HCT116 (cell line): Measurements from ENCODE around the gene NGRN. TPM values are rescaled to one million over a fixed set of nuclear protein-coding genes. Genes with fewer than 3 reads are reported as not detected.

Experiments used
- ATAC-seq: fragments of 200-7000 bp; cut with Tn5 transposase; 2 replicates; pipeline ENCODE4 v1.9.1; 2020; ENCODE audit warnings: mild to moderate bottlenecking, moderate library complexity
- BruUV-seq: library from RNA; stranded (reverse); fragments of 400-500 nt; replicated peaks from 2 replicates; lab custom pipeline; 2021; lab: Mats Ljungman, UMichigan
- CTCF ChIA-PET: fragments of 300-600 bp; sonication (Branson Sonifier 250); formaldehyde crosslinking; loops from one replicate; lab custom pipeline; 2021; ENCODE audit warnings: antibody characterized with exemption; lab: Charles Lee
- POLR2A ChIA-PET: fragments of 300-600, 350-600 bp; sonication (Branson Sonifier 250); formaldehyde crosslinking; loops from one replicate; lab custom pipeline; 2021; ENCODE audit warnings: antibody characterized with exemption; lab: Charles Lee
- RAD21 ChIA-PET, 2 experiments: fragments of 300-600 bp; sonication (Branson Sonifier 250); formaldehyde crosslinking; loops; one replicate each; lab custom pipeline; 2023; ENCODE audit warnings: low total read pairs in 2 of 2; ENCODE audit not compliant: uncharacterized antibody in 2 of 2, unreplicated experiment in 2 of 2, low non-redundant PET in 1 of 2; lab: Charles Lee
- DNase-seq: peaks from one replicate; pipeline ENCODE4 v3.0.0-alpha.2; 2010; ENCODE audit warnings: low read depth, low spot score
- H2AFZ ChIP-seq: fragments of 200-600 bp; shearing (Covaris generic), sonication (generic); 2 replicates; pipeline ENCODE4 v1.6.1; 2017; ENCODE audit warnings: low read depth, mixed run types, mixed read lengths, antibody characterized with exemption, low read length; ENCODE audit not compliant: poor library complexity, severe bottlenecking
- H3K27ac ChIP-seq: 2 replicates; pipeline ENCODE4 v1.5.1; 2012; ENCODE audit warnings: low read depth, low read length
- H3K27me3 ChIP-seq: fragments of 200-600 bp; sonication (generic); 2 replicates; pipeline ENCODE4 v1.6.1; 2016; ENCODE audit warnings: mixed run types, low read length, mixed read lengths; ENCODE audit not compliant: insufficient read depth
- H3K36me3 ChIP-seq, 2 experiments: fragments of 200-500 bp in 1 of 2; fragments of 200-600 bp in 1 of 2; sonication (Bioruptor generic) in 1 of 2; sonication (generic) in 1 of 2; 2 replicates each; pipeline versions ENCODE4 v1.5.1 to v1.6.1; 2014 to 2016; ENCODE audit warnings: low read length in 2 of 2, inconsistent platforms in 1 of 2, mixed read lengths in 1 of 2, mixed run types in 1 of 2; ENCODE audit not compliant: insufficient read depth in 2 of 2, control insufficient read depth in 1 of 2
- H3K4me1 ChIP-seq, 2 experiments: fragments of 200-600 bp in 1 of 2; sonication (generic) in 1 of 2; 2 replicates each; pipeline versions ENCODE4 v1.5.1 to v1.6.1; 2012 to 2017; ENCODE audit warnings: low read length in 2 of 2, inconsistent platforms in 1 of 2, mild to moderate bottlenecking in 1 of 2, mixed read lengths in 1 of 2, mixed run types in 1 of 2, moderate library complexity in 1 of 2; ENCODE audit not compliant: insufficient read depth in 2 of 2, control insufficient read depth in 1 of 2
- H3K4me2 ChIP-seq: fragments of 200-600 bp; sonication (generic); 2 replicates; pipeline ENCODE4 v1.6.1; 2017; ENCODE audit warnings: mixed run types, low read length, mixed read lengths
- H3K4me3 ChIP-seq, 2 experiments: fragments of 200-600 bp in 1 of 2; sonication (generic) in 1 of 2; replicated peaks in 1 of 2; 2 replicates each; pipeline ENCODE4 v1.5.1; 2011 to 2016; ENCODE audit warnings: low read length in 2 of 2, control low read depth in 1 of 2, low read depth in 1 of 2, mild to moderate bottlenecking in 1 of 2, mixed read lengths in 1 of 2, mixed run types in 1 of 2
- H3K79me2 ChIP-seq: fragments of 200-600 bp; sonication (generic); 2 replicates; pipeline ENCODE4 v1.6.1; 2017; ENCODE audit warnings: mild to moderate bottlenecking, mixed run types, low read length, moderate library complexity, mixed read lengths; ENCODE audit not compliant: insufficient read depth
- H3K9ac ChIP-seq: fragments of 200-600 bp; sonication (generic); 2 replicates; pipeline ENCODE4 v1.6.1; 2016; ENCODE audit warnings: low read length, mixed read lengths
- H3K9me2 ChIP-seq: fragments of 200-600 bp; sonication (generic), shearing (Covaris generic); 2 replicates; pipeline ENCODE4 v1.6.1; 2017; ENCODE audit warnings: mixed run types, mild to moderate bottlenecking, moderate library complexity; ENCODE audit not compliant: insufficient read depth
- H3K9me3 ChIP-seq, 2 experiments: fragments of 200-500 bp in 1 of 2; fragments of 200-600 bp in 1 of 2; sonication (Bioruptor generic) in 1 of 2; sonication (generic) in 1 of 2; 2 replicates each; pipeline ENCODE4 v1.6.1; 2014 to 2017; ENCODE audit warnings: low read length in 2 of 2, mixed read lengths in 2 of 2, inconsistent platforms in 1 of 2, low read depth in 1 of 2, mild to moderate bottlenecking in 1 of 2, mixed run types in 1 of 2, moderate library complexity in 1 of 2; ENCODE audit not compliant: control insufficient read depth in 1 of 2, insufficient read depth in 1 of 2
- H4K20me1 ChIP-seq: fragments of 200-600 bp; sonication (generic), shearing (Covaris generic); 2 replicates; pipeline ENCODE4 v1.6.1; 2017; ENCODE audit warnings: mixed run types, mild to moderate bottlenecking, moderate library complexity; ENCODE audit not compliant: insufficient read depth
- ATF3 ChIP-seq: IDR thresholded peaks from 2 replicates; pipeline ENCODE4 v1.6.1; 2012
- CEBPB ChIP-seq: IDR thresholded peaks from 2 replicates; pipeline ENCODE4 v1.6.1; 2012; ENCODE audit warnings: low read depth
- EGR1 ChIP-seq: IDR thresholded peaks from 2 replicates; pipeline ENCODE4 v1.6.1; 2012; ENCODE audit warnings: low read depth
- ELF1 ChIP-seq: IDR thresholded peaks from 2 replicates; pipeline ENCODE4 v1.6.1; 2012; ENCODE audit warnings: low read depth, borderline replicate concordance
- EZH2 ChIP-seq: fragments of 200-600 bp; sonication (generic); IDR thresholded peaks from 2 replicates; pipeline ENCODE4 v1.6.1; 2017; ENCODE audit warnings: antibody characterized with exemption, mixed run types
- FOSL1 ChIP-seq: IDR thresholded peaks from 2 replicates; pipeline ENCODE4 v1.6.1; 2012; ENCODE audit warnings: low read depth
- RAD21 ChIP-seq: IDR thresholded peaks from 2 replicates; pipeline ENCODE4 v1.6.1; 2012; ENCODE audit warnings: low read depth, mild to moderate bottlenecking
- SIN3A ChIP-seq: IDR thresholded peaks from 2 replicates; pipeline ENCODE4 v1.6.1; 2012; ENCODE audit warnings: low read depth
- ZNF274 ChIP-seq: fragments of 200-500 bp; sonication (Bioruptor generic); IDR thresholded peaks from 2 replicates; pipeline ENCODE4 v1.6.1; 2014; ENCODE audit warnings: mild to moderate bottlenecking, low read depth, low read length, inconsistent platforms
- intact Hi-C: fragments of 100-400 bp; cut with micrococcal nuclease; formaldehyde crosslinking; loops from 2 replicates; pipeline ENCODE4 v1.10.0; 2022
- total RNA-seq: library from RNA; stranded (reverse); gene quantifications from one replicate; pipeline ENCODE4 v1.2.1, GENCODE V29; 2021; ENCODE audit not compliant: unreplicated experiment
- TF ChIP-seq, protein P1 (sequence below): IDR thresholded peaks from 2 replicates; pipeline ENCODE4 v1.6.1; 2011; ENCODE audit warnings: mild to moderate bottlenecking, low read length, moderate library complexity; ENCODE audit not compliant: insufficient replicate concordance; ENCODE audit errors: extremely low read depth
- TF ChIP-seq, protein P2 (sequence below): IDR thresholded peaks from 2 replicates; pipeline ENCODE4 v1.6.1; 2012; ENCODE audit warnings: low read depth

Gene NGRN
- total RNA-seq, 1 experiment from 2014 or later: 72.7 TPM

GRCh38 chr15:90297021-90297420 is 31.5 kb downstream of the NGRN start:
- no peak for ATAC-seq
- Histone ChIP-seq H3K27me3 (no peaks in the 10 kb centered on the region), H3K4me2 (no peak overlapping the region), H3K36me3 (no peaks in the 10 kb centered on the region), H3K4me1 (peaks cover 3 to 22% of the 10 kb centered on the region in 2 experiments; a peak in 3 of 4 replicates), H3K9me3 (no peaks in the 10 kb centered on the region), H2AFZ (no peak overlapping the region), H3K27ac (no peak overlapping the region), H3K79me2 (no peaks in the 10 kb centered on the region)
- intact Hi-C loops: loop anchor here (10.0 kb wide), 1 partner anchor 398 kb away; no protein-coding TSS in a partner anchor
- ChIA-PET RAD21 (no interaction called here), CTCF (interaction anchor here (1.0 kb wide), 1 partner anchor 154 kb away, joined by 3 read pairs; no protein-coding TSS in a partner anchor)
- TF ChIP-seq ATF3 (no peak), ELF1 (no peak), FOSL1 (no peak), CEBPB (no peak), RAD21 (no peak), EGR1 (no peak), SIN3A (no peak), ZNF274 (no peak), EZH2 (no peak)
- TF ChIP-seq, protein P1, sequence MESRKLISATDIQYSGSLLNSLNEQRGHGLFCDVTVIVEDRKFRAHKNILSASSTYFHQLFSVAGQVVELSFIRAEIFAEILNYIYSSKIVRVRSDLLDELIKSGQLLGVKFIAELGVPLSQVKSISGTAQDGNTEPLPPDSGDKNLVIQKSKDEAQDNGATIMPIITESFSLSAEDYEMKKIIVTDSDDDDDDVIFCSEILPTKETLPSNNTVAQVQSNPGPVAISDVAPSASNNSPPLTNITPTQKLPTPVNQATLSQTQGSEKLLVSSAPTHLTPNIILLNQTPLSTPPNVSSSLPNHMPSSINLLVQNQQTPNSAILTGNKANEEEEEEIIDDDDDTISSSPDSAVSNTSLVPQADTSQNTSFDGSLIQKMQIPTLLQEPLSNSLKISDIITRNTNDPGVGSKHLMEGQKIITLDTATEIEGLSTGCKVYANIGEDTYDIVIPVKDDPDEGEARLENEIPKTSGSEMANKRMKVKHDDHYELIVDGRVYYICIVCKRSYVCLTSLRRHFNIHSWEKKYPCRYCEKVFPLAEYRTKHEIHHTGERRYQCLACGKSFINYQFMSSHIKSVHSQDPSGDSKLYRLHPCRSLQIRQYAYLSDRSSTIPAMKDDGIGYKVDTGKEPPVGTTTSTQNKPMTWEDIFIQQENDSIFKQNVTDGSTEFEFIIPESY: no peak
- TF ChIP-seq, protein P2, sequence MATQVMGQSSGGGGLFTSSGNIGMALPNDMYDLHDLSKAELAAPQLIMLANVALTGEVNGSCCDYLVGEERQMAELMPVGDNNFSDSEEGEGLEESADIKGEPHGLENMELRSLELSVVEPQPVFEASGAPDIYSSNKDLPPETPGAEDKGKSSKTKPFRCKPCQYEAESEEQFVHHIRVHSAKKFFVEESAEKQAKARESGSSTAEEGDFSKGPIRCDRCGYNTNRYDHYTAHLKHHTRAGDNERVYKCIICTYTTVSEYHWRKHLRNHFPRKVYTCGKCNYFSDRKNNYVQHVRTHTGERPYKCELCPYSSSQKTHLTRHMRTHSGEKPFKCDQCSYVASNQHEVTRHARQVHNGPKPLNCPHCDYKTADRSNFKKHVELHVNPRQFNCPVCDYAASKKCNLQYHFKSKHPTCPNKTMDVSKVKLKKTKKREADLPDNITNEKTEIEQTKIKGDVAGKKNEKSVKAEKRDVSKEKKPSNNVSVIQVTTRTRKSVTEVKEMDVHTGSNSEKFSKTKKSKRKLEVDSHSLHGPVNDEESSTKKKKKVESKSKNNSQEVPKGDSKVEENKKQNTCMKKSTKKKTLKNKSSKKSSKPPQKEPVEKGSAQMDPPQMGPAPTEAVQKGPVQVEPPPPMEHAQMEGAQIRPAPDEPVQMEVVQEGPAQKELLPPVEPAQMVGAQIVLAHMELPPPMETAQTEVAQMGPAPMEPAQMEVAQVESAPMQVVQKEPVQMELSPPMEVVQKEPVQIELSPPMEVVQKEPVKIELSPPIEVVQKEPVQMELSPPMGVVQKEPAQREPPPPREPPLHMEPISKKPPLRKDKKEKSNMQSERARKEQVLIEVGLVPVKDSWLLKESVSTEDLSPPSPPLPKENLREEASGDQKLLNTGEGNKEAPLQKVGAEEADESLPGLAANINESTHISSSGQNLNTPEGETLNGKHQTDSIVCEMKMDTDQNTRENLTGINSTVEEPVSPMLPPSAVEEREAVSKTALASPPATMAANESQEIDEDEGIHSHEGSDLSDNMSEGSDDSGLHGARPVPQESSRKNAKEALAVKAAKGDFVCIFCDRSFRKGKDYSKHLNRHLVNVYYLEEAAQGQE: no peak
- TF ChIP-seq, all 23 proteins: peak for 0
- no peaks in the 10 kb centered on the region for H4K20me1 ChIP-seq
- POLR2A ChIA-PET: no interaction called here
- no peak overlapping the region for H3K9ac ChIP-seq
- DNase-seq: no peak
- no peak overlapping the region for H3K4me3 ChIP-seq
- no TSS peak for BruUV-seq
- no peaks in the 10 kb centered on the region for H3K9me2 ChIP-seq
